GM12891 (cell line): ENCODE results near the gene TCF15.
"Not testable (repeated sequence)": the region's sequence is repeated elsewhere in the genome, so short reads cannot be mapped to it uniquely, and the experiment has no call there.

ENCODE experiments used
- DNase-seq: peaks from one replicate; pipeline ENCODE4 v3.0.0; 2011; ENCODE audit warnings: low spot score; ENCODE audit not compliant: insufficient read length
- FAIRE-seq: peaks from 2 replicates; lab custom pipeline; 2011; peaks lifted over from hg19 to GRCh38; lab: Jason Lieb, UNC
- PAX5 ChIP-seq: IDR thresholded peaks from 2 replicates; pipeline ENCODE4 v1.6.1; 2011; ENCODE audit warnings: low read length, moderate library complexity, mild to moderate bottlenecking; ENCODE audit not compliant: insufficient read depth, severe bottlenecking
- POLR2A ChIP-seq: IDR thresholded peaks from 2 replicates; pipeline ENCODE4 v1.6.1; 2011; ENCODE audit warnings: low read depth, low read length, control low read depth
- POLR2AphosphoS5 ChIP-seq: IDR thresholded peaks from 2 replicates; pipeline ENCODE4 v1.6.1; 2011; ENCODE audit warnings: low read depth, low read length, control low read depth
- POU2F2 ChIP-seq: IDR thresholded peaks from 2 replicates; pipeline ENCODE4 v1.6.1; 2011; ENCODE audit warnings: low read depth, mild to moderate bottlenecking, control low read depth, low read length, moderate library complexity
- SPI1 ChIP-seq: IDR thresholded peaks from 2 replicates; pipeline ENCODE4 v1.6.1; 2011; ENCODE audit warnings: low read depth, low read length, control low read depth
- TAF1 ChIP-seq: IDR thresholded peaks from 2 replicates; pipeline ENCODE4 v1.6.1; 2011; ENCODE audit warnings: low read depth, low read length, control low read depth

TCF15 gene

DNA sequence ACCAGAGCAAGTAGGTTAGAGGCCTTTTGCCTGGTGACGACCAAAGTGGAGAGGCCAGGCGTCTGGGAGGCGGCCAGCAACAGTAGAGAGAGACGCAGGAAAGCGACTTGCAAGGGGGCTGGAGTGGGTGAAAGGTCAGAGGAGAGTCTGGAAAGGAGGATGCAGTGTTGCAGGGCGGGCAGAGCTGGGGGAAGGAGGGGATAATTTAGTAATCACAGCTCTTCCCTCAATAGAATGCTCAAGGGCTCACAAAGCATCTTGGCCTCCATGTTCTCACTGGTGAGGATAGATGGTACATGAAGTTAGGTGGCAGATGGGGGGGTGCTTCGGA, 25.2 kb downstream of the TCF15 start:
- TF ChIP-seq TAF1 (no peak), POLR2AphosphoS5 (no peak), POLR2A (no peak), SPI1 (no peak), POU2F2 (no peak), PAX5 (no peak)

GRCh38 chr20:584161-584970, 25.7 kb downstream of the TCF15 start:
- DNase-seq (no peak), FAIRE-seq (peak; percentile 48)
- no peak for TF ChIP-seq SPI1
- TF ChIP-seq POLR2A: no peak
- no peak for TF ChIP-seq POU2F2
- no peak for TF ChIP-seq POLR2AphosphoS5
- TF ChIP-seq TAF1: no peak
- TF ChIP-seq PAX5: no peak

More for the DNA sequence above, 25.2 kb downstream of the TCF15 start:
- no peak for DNase-seq
- FAIRE-seq: no peak

- FAIRE-seq (no peak), DNase-seq (no peak)
- TF ChIP-seq SPI1 (no peak), POLR2A (no peak), TAF1 (no peak), PAX5 (no peak), POU2F2 (no peak), POLR2AphosphoS5 (no peak)
Observed at GRCh38 chr20:582204-582603, 27.9 kb downstream of the TCF15 start.

GRCh38 chr20:578940-579690, 31.0 kb downstream of the TCF15 start:
- FAIRE-seq, DNase-seq: not testable (repeated sequence)

DNA sequence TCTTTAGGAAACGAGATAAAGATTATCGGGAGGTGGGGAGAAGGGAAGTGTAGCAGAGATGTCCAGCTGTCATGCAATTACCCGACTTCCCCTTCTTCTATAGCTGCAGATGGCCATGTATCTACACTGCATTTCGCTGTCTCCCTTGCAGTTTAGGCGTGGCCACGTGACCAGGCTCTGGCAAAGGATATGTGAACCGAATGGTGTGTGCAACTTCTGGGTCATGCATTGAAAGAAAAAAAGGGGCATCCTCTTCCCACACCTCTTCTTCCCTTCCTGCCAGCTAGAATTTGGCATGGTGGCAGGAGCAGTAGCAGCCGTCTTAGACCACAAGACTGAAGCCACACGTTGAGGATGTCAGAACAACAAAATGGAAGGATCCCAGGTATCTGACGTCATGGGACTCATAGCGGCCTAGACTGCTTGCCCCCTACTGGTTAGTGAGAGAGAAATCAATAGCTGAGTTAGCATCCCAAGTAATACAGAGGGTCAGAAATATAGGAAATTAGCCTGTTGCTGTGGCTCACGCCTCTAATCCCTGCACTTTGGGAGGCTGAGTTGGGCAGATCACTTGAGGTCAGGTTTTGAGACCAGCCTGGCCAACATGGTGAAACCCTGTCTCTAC, 32.8 kb downstream of the TCF15 start:
- DNase-seq (no peak), FAIRE-seq (no peak)
- TF ChIP-seq TAF1 (no peak), POU2F2 (no peak), SPI1 (no peak), PAX5 (no peak), POLR2AphosphoS5 (no peak), POLR2A (no peak)

DNA sequence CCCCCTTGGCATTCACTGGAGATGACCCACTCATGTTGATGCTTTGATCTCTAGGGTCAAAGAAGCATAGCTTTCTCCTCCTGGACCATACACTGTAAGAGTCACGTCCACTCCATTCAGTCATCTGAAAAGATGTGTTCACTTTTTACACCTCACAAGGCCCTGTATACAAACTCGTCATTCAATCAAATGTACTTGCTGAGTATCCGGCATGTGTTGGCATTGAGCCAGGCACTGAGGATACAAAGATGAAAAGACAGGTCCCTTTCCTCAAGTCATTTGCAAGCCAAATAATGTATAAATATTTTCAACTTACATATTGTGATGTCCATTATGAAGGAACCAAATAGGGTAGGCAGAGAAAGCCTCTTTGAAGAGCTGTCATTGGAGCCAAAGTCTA, 34.0 kb downstream of the TCF15 start:
- TF ChIP-seq SPI1 (no peak), POLR2AphosphoS5 (no peak), POU2F2 (no peak), POLR2A (no peak), TAF1 (no peak), PAX5 (no peak)
- FAIRE-seq (no peak), DNase-seq (no peak)

DNA sequence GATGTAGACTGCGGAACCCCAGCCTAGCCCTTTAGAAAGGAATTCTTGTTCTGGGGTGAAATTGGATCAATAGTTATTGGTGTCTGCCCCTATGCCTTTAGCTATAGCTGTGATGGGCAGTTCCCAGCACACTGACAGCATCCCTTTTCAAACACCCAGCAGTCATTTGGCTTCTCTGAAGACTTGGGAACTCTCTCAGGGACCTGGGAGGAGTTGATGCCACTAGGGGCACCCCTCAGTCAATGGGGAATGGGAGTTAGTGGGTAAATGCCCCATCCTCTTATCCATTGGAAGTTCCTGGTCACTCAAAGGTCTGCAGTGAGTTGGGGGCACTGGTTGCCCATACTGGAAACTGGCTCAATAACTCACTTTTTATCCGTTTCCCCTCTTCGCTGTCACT, 34.9 kb downstream of the TCF15 start:
- TF ChIP-seq TAF1 (no peak), SPI1 (no peak), POLR2AphosphoS5 (no peak), POLR2A (no peak), POU2F2 (no peak), PAX5 (no peak)
- no peak for FAIRE-seq
- no peak for DNase-seq

- no peak for FAIRE-seq
Observed at GRCh38 chr20:574297-574942, 35.7 kb downstream of the TCF15 start.

DNA sequence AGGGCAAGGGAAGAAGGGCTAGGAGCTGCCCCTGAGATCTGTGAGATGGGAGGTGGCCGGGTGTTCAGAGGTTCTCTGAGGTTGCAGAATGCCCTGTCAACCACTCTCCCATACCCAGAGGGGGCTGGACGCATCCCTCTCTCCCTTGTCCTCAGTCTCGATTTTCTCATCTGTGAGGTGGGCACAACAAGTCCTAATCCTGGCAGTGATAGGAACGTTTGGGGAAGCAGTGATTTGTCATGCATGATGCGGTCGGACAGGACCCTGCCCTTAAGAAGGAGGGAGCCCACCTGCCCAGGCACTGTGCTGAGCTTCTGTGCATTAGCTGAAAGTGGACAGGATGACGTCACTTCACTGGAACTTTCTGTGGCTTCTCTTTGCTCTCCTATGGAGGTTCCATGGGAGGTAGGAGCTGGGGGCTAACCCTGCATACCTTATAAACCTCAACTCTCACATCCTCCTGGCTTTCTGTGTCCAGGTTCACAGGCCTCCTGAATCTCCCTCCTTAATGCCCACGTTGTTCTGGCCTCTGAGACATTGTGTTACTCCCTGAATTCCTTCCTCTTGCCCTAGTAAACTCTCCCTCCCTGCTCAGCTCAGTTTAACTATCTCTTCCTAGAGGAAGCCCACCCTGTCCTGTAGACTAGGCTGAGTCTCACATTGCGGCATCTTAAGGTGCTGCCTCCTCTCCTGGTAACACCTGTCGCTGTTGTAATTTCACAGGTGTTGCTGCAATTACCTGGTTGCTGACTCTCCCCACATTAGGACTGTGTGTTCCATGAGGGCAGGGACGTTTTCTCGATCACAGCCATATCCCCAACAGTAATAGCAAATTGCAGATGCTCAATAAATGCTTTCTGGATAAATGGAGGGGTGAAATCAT, 36.5 kb downstream of the TCF15 start:
- FAIRE-seq (no peak), DNase-seq (no peak)
- TF ChIP-seq POLR2A: no peak
- no peak for TF ChIP-seq POLR2AphosphoS5
- no peak for TF ChIP-seq SPI1
- TF ChIP-seq TAF1: no peak
- TF ChIP-seq PAX5: no peak
- TF ChIP-seq POU2F2: no peak

More at GRCh38 chr20:574297-574942, 35.7 kb downstream of the TCF15 start:
- TF ChIP-seq PAX5: no peak
- TF ChIP-seq POU2F2: no peak
- no peak for TF ChIP-seq POLR2A
- no peak for TF ChIP-seq TAF1
- TF ChIP-seq SPI1: no peak
- TF ChIP-seq POLR2AphosphoS5: no peak
- DNase-seq: no peak

GRCh38 chr20:572727-573126, 37.4 kb downstream of the TCF15 start:
- TF ChIP-seq POU2F2 (no peak), SPI1 (no peak), POLR2A (no peak), POLR2AphosphoS5 (no peak), PAX5 (no peak), TAF1 (no peak)
- FAIRE-seq: no peak
- DNase-seq: no peak
